IPS DF 6.9 (cell line): ENCODE data around the gene CACNA2D3.

Experiments used
- DNase-seq: peaks from one replicate; pipeline ENCODE4 v3.0.0-alpha.2; 2013; ENCODE audit warnings: low read depth, low spot score
- H3K27ac ChIP-seq: one replicate; pipeline ENCODE4 v1.5.1; 2013; ENCODE audit warnings: low read length, control low read depth
- H3K27me3 ChIP-seq: 2 replicates; pipeline ENCODE4 v1.6.1; 2013; ENCODE audit warnings: mild to moderate bottlenecking, low read length; ENCODE audit not compliant: control insufficient read depth, insufficient read depth
- H3K36me3 ChIP-seq: 2 replicates; pipeline ENCODE4 v1.6.1; 2013; ENCODE audit warnings: low read length; ENCODE audit not compliant: control insufficient read depth, insufficient read depth
- H3K4me1 ChIP-seq: 2 replicates; pipeline ENCODE4 v1.6.1; 2013; ENCODE audit warnings: low read length; ENCODE audit not compliant: control insufficient read depth, insufficient read depth
- H3K4me3 ChIP-seq: 2 replicates; pipeline ENCODE4 v1.5.1; 2013; ENCODE audit warnings: mild to moderate bottlenecking, low read length
- H3K9me3 ChIP-seq: 2 replicates; pipeline ENCODE4 v1.6.1; 2013; ENCODE audit warnings: low read length, inconsistent platforms; ENCODE audit not compliant: control insufficient read depth, insufficient read depth
- WGBS: extraction: QIAGEN DNeasy Blood & Tissue Kit; methylation state at CpG from one replicate; pipeline ENCODE4 v1.1.7; 2013; ENCODE audit warnings: mixed read lengths, missing lambda C conversion rate; ENCODE audit not compliant: insufficient read length, insufficient coverage; 5-methylcytosine and 5-hydroxymethylcytosine counted together

The CACNA2D3 gene

GRCh38 chr3:54733106-54734006 lies 611.0 kb downstream of the CACNA2D3 start:
- no peaks in the 10 kb centered on the region for H3K27me3 ChIP-seq
- no peaks in the 10 kb centered on the region for H3K36me3 ChIP-seq
- no CpG with 5 or more reads among the region's 11 CpGs for WGBS
- no peak for DNase-seq
- H3K4me3 ChIP-seq: no peak overlapping the region
- no peaks in the 10 kb centered on the region for H3K9me3 ChIP-seq
- no peaks in the 10 kb centered on the region for H3K4me1 ChIP-seq
- no peak overlapping the region for H3K27ac ChIP-seq

GRCh38 chr3:54736459-54736858 lies 614.1 kb downstream of the CACNA2D3 start:
- Histone ChIP-seq H3K4me1 (no peaks in the 10 kb centered on the region), H3K4me3 (no peak overlapping the region), H3K9me3 (no peaks in the 10 kb centered on the region), H3K27me3 (no peaks in the 10 kb centered on the region), H3K27ac (no peak overlapping the region), H3K36me3 (no peaks in the 10 kb centered on the region)
- WGBS: no CpG with 5 or more reads among the region's 1 CpG
- DNase-seq: no peak

GRCh38 chr3:54743755-54744154 lies 621.4 kb downstream of the CACNA2D3 start:
- Histone ChIP-seq H3K9me3 (no peaks in the 10 kb centered on the region), H3K4me1 (no peaks in the 10 kb centered on the region), H3K27ac (no peak overlapping the region), H3K36me3 (no peaks in the 10 kb centered on the region), H3K27me3 (no peaks in the 10 kb centered on the region), H3K4me3 (no peak overlapping the region)
- no peak for DNase-seq
- no CpG with 5 or more reads among the region's 1 CpG for WGBS

- H3K9me3 ChIP-seq: no peaks in the 10 kb centered on the region
- H3K4me3 ChIP-seq: no peak overlapping the region
- no peaks in the 10 kb centered on the region for H3K4me1 ChIP-seq
- WGBS: no CpG with 5 or more reads among the region's 1 CpG
- DNase-seq: no peak
- H3K27me3 ChIP-seq: no peaks in the 10 kb centered on the region
- H3K36me3 ChIP-seq: no peaks in the 10 kb centered on the region
- H3K27ac ChIP-seq: no peak overlapping the region
These were observed 621.9 kb downstream of the CACNA2D3 start for GRCh38 chr3:54744291-54744690.

- DNase-seq: no peak
- Histone ChIP-seq H3K27me3 (no peaks in the 10 kb centered on the region), H3K27ac (no peak overlapping the region), H3K36me3 (no peaks in the 10 kb centered on the region), H3K9me3 (no peaks in the 10 kb centered on the region), H3K4me3 (no peak overlapping the region), H3K4me1 (no peaks in the 10 kb centered on the region)
- no CpG with 5 or more reads among the region's 4 CpGs for WGBS
These were observed 623.5 kb downstream of the CACNA2D3 start for GRCh38 chr3:54745843-54746242.

GRCh38 chr3:54746722-54747121 lies 624.4 kb downstream of the CACNA2D3 start:
- no peaks in the 10 kb centered on the region for H3K36me3 ChIP-seq
- H3K4me1 ChIP-seq: no peaks in the 10 kb centered on the region
- no peak overlapping the region for H3K4me3 ChIP-seq
- no peak for DNase-seq
- no CpG with 5 or more reads among the region's 1 CpG for WGBS
- no peaks in the 10 kb centered on the region for H3K27me3 ChIP-seq
- H3K9me3 ChIP-seq: no peaks in the 10 kb centered on the region
- H3K27ac ChIP-seq: no peak overlapping the region

- no peak for DNase-seq
- H3K9me3 ChIP-seq: no peaks in the 10 kb centered on the region
- no peak overlapping the region for H3K4me3 ChIP-seq
These were observed 633.4 kb downstream of the CACNA2D3 start for GRCh38 chr3:54755756-54756155.

GRCh38 chr3:54756330-54756731 lies 634.0 kb downstream of the CACNA2D3 start:
- H3K4me3 ChIP-seq: no peak overlapping the region
- WGBS: no CpG with 5 or more reads among the region's 7 CpGs
- no peaks in the 10 kb centered on the region for H3K36me3 ChIP-seq
- 0 out of 2 replicates have a peak, but pooled peaks cover 2% of the 10 kb centered on the region for H3K4me1 ChIP-seq
- H3K9me3 ChIP-seq: no peaks in the 10 kb centered on the region
- DNase-seq: no peak
- H3K27me3 ChIP-seq: no peaks in the 10 kb centered on the region
- H3K27ac ChIP-seq: no peak overlapping the region

More at GRCh38 chr3:54755756-54756155, 633.4 kb downstream of the CACNA2D3 start:
- Histone ChIP-seq H3K36me3 (no peaks in the 10 kb centered on the region), H3K4me1 (0 out of 2 replicates have a peak, but pooled peaks cover 2% of the 10 kb centered on the region), H3K27ac (no peak overlapping the region), H3K27me3 (no peaks in the 10 kb centered on the region)

- DNase-seq: no peak
- H3K36me3 ChIP-seq: no peaks in the 10 kb centered on the region
- H3K27me3 ChIP-seq: no peaks in the 10 kb centered on the region
- H3K27ac ChIP-seq: no peak overlapping the region
- 0 out of 2 replicates have a peak, but pooled peaks cover 2% of the 10 kb centered on the region for H3K4me1 ChIP-seq
- H3K4me3 ChIP-seq: no peak overlapping the region
- H3K9me3 ChIP-seq: no peaks in the 10 kb centered on the region
- no CpG with 5 or more reads among the region's 3 CpGs for WGBS
These were observed 636.1 kb downstream of the CACNA2D3 start for GRCh38 chr3:54758461-54758860.

- H3K4me1 ChIP-seq: 0 out of 2 replicates have a peak, but pooled peaks cover 2% of the 10 kb centered on the region
- H3K27ac ChIP-seq: no peak overlapping the region
- DNase-seq: no peak
- H3K36me3 ChIP-seq: no peaks in the 10 kb centered on the region
- no CpG with 5 or more reads among the region's 2 CpGs for WGBS
- no peaks in the 10 kb centered on the region for H3K9me3 ChIP-seq
- H3K27me3 ChIP-seq: no peaks in the 10 kb centered on the region
- H3K4me3 ChIP-seq: no peak overlapping the region
These were observed 636.8 kb downstream of the CACNA2D3 start for GRCh38 chr3:54759166-54759565.

- DNase-seq: no peak
- WGBS: no CpG with 5 or more reads among the region's 2 CpGs
- no peak overlapping the region for H3K27ac ChIP-seq
- H3K36me3 ChIP-seq: no peaks in the 10 kb centered on the region
- H3K4me1 ChIP-seq: 0 out of 2 replicates have a peak, but pooled peaks cover 2% of the 10 kb centered on the region
- no peak overlapping the region for H3K4me3 ChIP-seq
- no peaks in the 10 kb centered on the region for H3K27me3 ChIP-seq
- H3K9me3 ChIP-seq: no peaks in the 10 kb centered on the region
These were observed 637.8 kb downstream of the CACNA2D3 start for GRCh38 chr3:54760201-54760600.
